LNCaP clone FGC (cell line): ENCODE data around the gene ST6GAL1.
"Not testable (repeated sequence)": the region's sequence is repeated elsewhere in the genome, so short reads cannot be mapped to it uniquely, and the experiment has no call there.

Source experiments
- DNase-seq: peaks from one replicate; pipeline ENCODE4 v3.0.0-alpha.2; 2011; ENCODE audit warnings: low read depth
- H3K4me3 ChIP-seq: 2 replicates; pipeline ENCODE4 v1.5.1; 2011; ENCODE audit warnings: mild to moderate bottlenecking, low read depth, low read length, control low read depth
- TF ChIP-seq, protein P1 (sequence below): IDR thresholded peaks from 2 replicates; pipeline ENCODE4 v1.5.1; 2012; ENCODE audit warnings: mild to moderate bottlenecking; ENCODE audit not compliant: control insufficient read depth, insufficient read depth; ENCODE audit errors: extremely low read depth

Gene ST6GAL1

DNA sequence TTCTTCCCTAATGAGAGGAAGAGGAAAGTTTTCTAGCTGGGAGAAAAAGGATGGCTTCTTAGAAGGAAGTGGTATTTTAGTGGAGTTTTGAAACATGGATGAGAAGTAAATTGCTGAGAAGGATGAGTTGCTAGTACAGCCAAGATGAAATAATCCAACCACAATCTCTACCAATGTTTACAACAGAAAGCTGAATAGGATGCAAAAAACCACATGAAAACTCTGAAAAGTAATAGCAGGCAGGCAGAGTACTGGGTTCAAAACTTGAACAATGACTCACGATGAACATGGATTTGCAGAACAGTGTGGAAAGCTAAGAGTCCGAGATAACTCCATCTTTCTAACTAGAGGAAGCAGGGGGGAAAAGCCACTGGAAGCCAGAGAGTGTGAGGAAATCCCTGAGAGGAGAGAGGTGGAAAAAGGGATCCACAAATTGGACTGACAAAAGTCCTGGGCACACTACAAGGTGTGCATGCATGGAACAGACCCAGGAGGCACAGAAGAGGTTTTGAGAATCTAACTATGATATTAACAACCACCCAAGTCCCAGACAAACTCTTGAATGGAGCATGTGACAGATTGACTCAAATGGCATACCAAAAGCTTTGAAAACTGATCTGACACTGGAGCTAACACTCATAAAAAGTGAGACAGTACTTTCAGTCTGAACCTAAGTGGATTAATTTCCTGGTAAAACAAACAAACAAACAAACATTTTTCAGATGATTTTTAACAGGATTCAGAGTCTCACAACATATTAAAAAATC lies 76.7 kb downstream of the ST6GAL1 start:
- DNase-seq: no peak
- no peak overlapping the region for H3K4me3 ChIP-seq
- TF ChIP-seq, protein P1, sequence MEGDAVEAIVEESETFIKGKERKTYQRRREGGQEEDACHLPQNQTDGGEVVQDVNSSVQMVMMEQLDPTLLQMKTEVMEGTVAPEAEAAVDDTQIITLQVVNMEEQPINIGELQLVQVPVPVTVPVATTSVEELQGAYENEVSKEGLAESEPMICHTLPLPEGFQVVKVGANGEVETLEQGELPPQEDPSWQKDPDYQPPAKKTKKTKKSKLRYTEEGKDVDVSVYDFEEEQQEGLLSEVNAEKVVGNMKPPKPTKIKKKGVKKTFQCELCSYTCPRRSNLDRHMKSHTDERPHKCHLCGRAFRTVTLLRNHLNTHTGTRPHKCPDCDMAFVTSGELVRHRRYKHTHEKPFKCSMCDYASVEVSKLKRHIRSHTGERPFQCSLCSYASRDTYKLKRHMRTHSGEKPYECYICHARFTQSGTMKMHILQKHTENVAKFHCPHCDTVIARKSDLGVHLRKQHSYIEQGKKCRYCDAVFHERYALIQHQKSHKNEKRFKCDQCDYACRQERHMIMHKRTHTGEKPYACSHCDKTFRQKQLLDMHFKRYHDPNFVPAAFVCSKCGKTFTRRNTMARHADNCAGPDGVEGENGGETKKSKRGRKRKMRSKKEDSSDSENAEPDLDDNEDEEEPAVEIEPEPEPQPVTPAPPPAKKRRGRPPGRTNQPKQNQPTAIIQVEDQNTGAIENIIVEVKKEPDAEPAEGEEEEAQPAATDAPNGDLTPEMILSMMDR: no peak

DNA sequence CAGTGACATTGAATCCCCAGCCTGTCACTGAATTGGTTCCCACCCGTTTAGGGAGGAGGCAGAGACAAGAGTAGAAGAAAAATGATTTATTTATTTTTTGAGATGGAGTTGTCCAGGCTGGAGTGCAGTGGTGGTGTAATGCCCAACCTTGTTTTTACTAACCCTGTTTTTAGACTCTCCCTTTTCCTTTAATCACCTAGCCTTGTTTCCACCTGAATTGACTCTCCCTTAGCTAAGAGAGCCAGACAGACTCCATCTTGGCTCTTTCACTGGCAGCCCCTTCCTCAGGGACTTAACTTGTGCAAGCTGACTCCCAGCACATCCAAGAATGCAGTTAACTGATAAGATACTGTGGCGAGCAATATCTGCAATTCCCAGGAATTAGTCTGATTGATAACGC lies 80.1 kb downstream of the ST6GAL1 start:
- not testable (repeated sequence) for DNase-seq, H3K4me3 ChIP-seq

- DNase-seq: no peak
- H3K4me3 ChIP-seq: no peak overlapping the region
- TF ChIP-seq, protein P1: no peak
Measured at GRCh38 chr3:187011915-187012314, 81.6 kb downstream of the ST6GAL1 start.

DNA sequence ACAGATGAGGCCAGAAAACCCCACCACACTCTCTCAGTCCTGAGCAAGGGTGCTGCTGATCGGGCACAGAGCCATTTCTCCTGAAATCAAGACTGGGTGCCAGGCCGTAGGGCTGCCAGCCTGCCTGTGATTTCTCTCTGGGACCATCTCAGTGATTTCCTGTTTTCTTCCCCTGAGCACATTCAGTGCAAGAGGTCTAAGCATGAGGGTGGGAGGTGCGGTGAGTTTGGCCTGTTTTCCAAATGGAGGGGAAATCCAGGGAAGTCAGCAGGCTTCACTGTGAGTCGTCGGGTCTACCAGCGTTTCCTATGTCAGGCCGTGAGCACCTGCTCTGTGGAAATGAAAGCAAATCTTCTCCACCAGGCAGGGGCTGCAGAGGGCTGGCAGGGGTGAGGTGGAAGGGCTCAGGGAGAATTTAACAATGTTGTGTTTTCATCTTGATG lies 82.3 kb downstream of the ST6GAL1 start:
- no peak overlapping the region for H3K4me3 ChIP-seq
- DNase-seq: no peak
- TF ChIP-seq, protein P1: no peak

- DNase-seq: no peak
- TF ChIP-seq, protein P1: no peak
- H3K4me3 ChIP-seq: no peak overlapping the region
Measured at GRCh38 chr3:187013159-187013716, 82.9 kb downstream of the ST6GAL1 start.

- peak; percentile 46 for DNase-seq
- H3K4me3 ChIP-seq: no peak overlapping the region
- TF ChIP-seq, protein P1: no peak
Measured at GRCh38 chr3:187014417-187014864, 84.1 kb downstream of the ST6GAL1 start.

DNA sequence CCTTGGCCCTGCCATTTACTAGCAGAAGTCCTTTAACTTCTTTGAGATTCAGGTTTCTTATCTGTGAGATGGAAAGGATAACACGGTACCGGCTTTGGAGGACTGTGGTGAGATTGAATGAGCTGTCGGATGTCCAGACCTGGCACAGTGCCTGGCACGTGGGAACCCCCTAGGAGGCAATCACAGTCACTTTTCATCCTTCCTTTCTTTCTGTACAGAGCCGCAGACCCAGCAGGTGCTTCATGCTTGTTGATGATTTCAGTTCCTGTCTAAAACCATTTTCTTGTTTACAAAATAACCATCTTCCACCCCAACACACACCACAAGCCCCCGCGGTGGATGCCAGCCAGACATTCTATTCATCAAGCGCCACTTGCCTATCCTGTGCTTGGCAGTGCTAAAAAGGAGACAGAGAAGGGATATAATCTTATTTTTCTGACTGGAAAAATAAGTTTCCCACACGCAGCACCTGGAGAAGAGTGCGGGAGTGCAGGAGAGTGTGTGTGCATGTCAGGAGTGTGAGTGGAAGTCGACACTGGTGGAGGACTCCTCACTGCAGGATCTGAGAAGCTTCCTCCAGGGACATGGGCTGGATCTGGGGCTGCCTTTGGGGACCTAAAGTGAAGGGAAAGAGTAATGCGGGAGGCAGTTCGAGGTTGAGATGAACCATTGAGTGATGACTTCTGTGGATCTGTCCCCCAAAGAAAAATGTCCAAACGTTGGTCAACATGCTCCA lies 85.7 kb downstream of the ST6GAL1 start:
- H3K4me3 ChIP-seq: no peak overlapping the region
- TF ChIP-seq, protein P1: no peak
- DNase-seq: no peak
